Activated T-cell treated with anti-CD3 and anti-CD28 coated beads for 4 hours (primary cell): Measurements from ENCODE around the gene UTP14C.
"Not testable (repeated sequence)": the region's sequence is repeated elsewhere in the genome, so short reads cannot be mapped to it uniquely, and the experiment has no call there.

Experiments used
- DNase-seq: peaks from one replicate; pipeline ENCODE4 v3.0.0-alpha.2; 2020

Gene UTP14C

GRCh38 chr13:52048516-52048915 lies 24.0 kb downstream of the UTP14C start:
- DNase-seq = no peak

- no peak for DNase-seq
These were observed 26.9 kb downstream of the UTP14C start for GRCh38 chr13:52051400-52051799.

GRCh38 chr13:52053460-52053859 lies 29.0 kb downstream of the UTP14C start:
- DNase-seq = no peak

- DNase-seq = not testable (repeated sequence)
These were observed 36.6 kb downstream of the UTP14C start for GRCh38 chr13:52061064-52061463.

GRCh38 chr13:52061587-52061986 lies 37.1 kb downstream of the UTP14C start:
- no peak for DNase-seq

GRCh38 chr13:52067237-52067636 lies 42.7 kb downstream of the UTP14C start:
- no peak for DNase-seq

GRCh38 chr13:52070929-52071523 lies 46.5 kb downstream of the UTP14C start:
- DNase-seq = peak; percentile 4
